Chondrocyte (in vitro differentiated cells): ENCODE results near the gene FAM53B. TPM values are rescaled to one million over a fixed set of nuclear protein-coding genes. Genes with fewer than 3 reads are reported as not detected.

ENCODE experiments used
- DNase-seq: peaks from one replicate; pipeline ENCODE4 v3.0.0; 2021; ENCODE audit warnings: mixed read lengths, low spot score
- H3K27ac Mint-ChIP-seq: one replicate; pipeline ENCODE4 v1.8.0; 2021; ENCODE audit warnings: mild to moderate bottlenecking, moderate library complexity, mixed read lengths; ENCODE audit not compliant: unreplicated experiment
- H3K27me3 Mint-ChIP-seq: 2 replicates; pipeline ENCODE4 v1.8.0; 2021; ENCODE audit warnings: low read depth, mixed read lengths
- H3K36me3 Mint-ChIP-seq: 2 replicates; pipeline ENCODE4 v1.8.0; 2021; ENCODE audit warnings: low read depth, mixed read lengths
- H3K4me1 Mint-ChIP-seq: 2 replicates; pipeline ENCODE4 v1.8.0; 2021; ENCODE audit warnings: low read depth, mild to moderate bottlenecking, mixed read lengths
- H3K4me3 Mint-ChIP-seq: one replicate; pipeline ENCODE4 v1.8.0; 2021; ENCODE audit warnings: mild to moderate bottlenecking, moderate library complexity, mixed read lengths; ENCODE audit not compliant: unreplicated experiment
- H3K9me3 Mint-ChIP-seq: 2 replicates; pipeline ENCODE4 v1.8.0; 2021; ENCODE audit warnings: low read depth, mixed read lengths
- CTCF ChIP-seq: fragments of 200-600 bp; sonication (generic); IDR thresholded peaks from 2 replicates; pipeline ENCODE4 v1.5.0; 2021; ENCODE audit warnings: antibody characterized with exemption, mild to moderate bottlenecking, moderate library complexity
- total RNA-seq: library from RNA; stranded (reverse); gene quantifications from 3 replicates; pipeline ENCODE4 v1.2.1, GENCODE V29; 2021

Gene FAM53B
- total RNA-seq, 1 donor from 2014 or later = 16.1 TPM

DNA sequence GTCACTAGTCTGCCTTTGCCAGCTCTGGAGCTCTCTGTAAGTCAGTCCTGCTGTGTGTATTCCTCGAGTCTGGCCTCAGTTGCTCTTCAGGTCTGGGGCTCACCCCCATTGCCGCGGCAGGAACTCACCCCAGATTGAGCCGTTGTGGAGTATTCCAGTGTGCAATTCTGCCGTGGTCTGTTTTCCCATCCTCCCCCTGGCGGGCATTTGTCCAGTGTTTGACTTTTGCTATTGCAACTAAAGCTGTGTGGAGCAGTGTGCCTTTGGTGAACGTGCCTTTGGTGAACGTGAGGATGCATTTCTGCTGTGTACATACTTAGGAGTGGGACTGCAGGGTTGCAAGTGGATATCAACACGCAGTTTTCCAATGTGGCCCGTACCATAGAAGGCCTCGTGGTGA lies 134.5 kb downstream of the FAM53B start:
- Mint-ChIP-seq H3K27me3 (no peaks in the 10 kb centered on the region), H3K9me3 (no peaks in the 10 kb centered on the region), H3K4me1 (no peaks in the 10 kb centered on the region), H3K27ac (no peak overlapping the region), H3K4me3 (no peak overlapping the region), H3K36me3 (no peaks in the 10 kb centered on the region)
- no peak for TF ChIP-seq CTCF
- no peak for DNase-seq

GRCh38 chr10:124608093-124608721 lies 136.0 kb downstream of the FAM53B start:
- no peaks in the 10 kb centered on the region for H3K4me1 Mint-ChIP-seq
- no peaks in the 10 kb centered on the region for H3K27me3 Mint-ChIP-seq
- TF ChIP-seq CTCF = no peak
- no peak overlapping the region for H3K4me3 Mint-ChIP-seq
- no peaks in the 10 kb centered on the region for H3K36me3 Mint-ChIP-seq
- no peaks in the 10 kb centered on the region for H3K9me3 Mint-ChIP-seq
- no peak overlapping the region for H3K27ac Mint-ChIP-seq
- no peak for DNase-seq

DNA sequence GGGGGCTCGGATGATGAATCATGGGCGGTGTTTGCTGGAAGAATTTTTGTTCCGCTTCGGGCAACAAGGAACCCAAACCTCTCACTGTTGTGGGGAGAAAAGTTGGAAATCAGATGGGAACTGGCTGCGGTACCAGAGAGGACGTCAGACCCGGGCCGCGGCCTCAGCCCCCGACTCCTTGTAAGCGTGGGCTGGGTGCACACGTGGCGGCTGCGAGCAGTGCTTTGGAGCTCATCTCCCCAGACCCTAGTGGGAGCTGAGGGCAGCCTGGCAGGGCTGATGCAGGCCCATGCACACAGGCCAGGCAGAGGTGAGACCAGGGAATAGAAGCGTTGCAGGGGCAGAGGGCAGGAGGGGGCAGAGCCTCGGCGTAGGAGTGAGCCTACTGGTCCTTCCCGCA lies 136.5 kb downstream of the FAM53B start:
- Mint-ChIP-seq H3K9me3 (no peaks in the 10 kb centered on the region), H3K27me3 (no peaks in the 10 kb centered on the region), H3K36me3 (no peaks in the 10 kb centered on the region), H3K4me3 (no peak overlapping the region), H3K27ac (no peak overlapping the region), H3K4me1 (no peaks in the 10 kb centered on the region)
- DNase-seq = no peak
- TF ChIP-seq CTCF = no peak

DNA sequence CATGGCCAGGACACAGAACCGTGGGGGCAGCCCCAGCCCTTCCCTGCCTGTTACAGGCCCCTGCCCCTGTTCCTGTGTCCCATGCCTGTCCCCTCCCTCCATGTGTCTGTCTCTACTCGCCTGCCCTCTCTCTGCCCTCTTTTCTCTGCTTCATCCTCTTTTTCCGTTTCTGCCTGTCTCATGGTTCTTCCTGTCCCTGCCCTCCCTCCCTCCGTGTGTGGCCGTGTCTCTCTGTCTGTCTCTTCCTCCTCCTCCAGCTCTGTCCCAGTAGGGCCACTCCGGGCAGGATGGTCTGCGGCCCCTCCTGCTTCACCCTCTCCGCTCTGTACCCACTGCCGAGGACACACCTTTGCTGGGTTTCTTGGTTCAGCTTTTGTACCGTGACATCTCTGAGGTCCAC lies 137.4 kb downstream of the FAM53B start:
- no peaks in the 10 kb centered on the region for H3K4me1 Mint-ChIP-seq
- no peak for TF ChIP-seq CTCF
- H3K27me3 Mint-ChIP-seq = no peaks in the 10 kb centered on the region
- H3K36me3 Mint-ChIP-seq = no peaks in the 10 kb centered on the region
- DNase-seq = no peak
- no peaks in the 10 kb centered on the region for H3K9me3 Mint-ChIP-seq
- no peak overlapping the region for H3K27ac Mint-ChIP-seq
- H3K4me3 Mint-ChIP-seq = no peak overlapping the region

GRCh38 chr10:124605856-124606812 lies 138.0 kb downstream of the FAM53B start:
- Mint-ChIP-seq H3K4me3 (no peak overlapping the region), H3K27me3 (no peaks in the 10 kb centered on the region), H3K36me3 (no peaks in the 10 kb centered on the region), H3K9me3 (no peaks in the 10 kb centered on the region), H3K27ac (no peak overlapping the region), H3K4me1 (no peaks in the 10 kb centered on the region)
- no peak for DNase-seq
- TF ChIP-seq CTCF = no peak
